OCI-LY1 (cell line): ENCODE data around the gene MLPH.

Source experiments
- H2AFZ ChIP-seq: fragments of 200-600 bp; sonication (generic), shearing (Covaris generic); 2 replicates; pipeline ENCODE4 v1.6.0; 2014; ENCODE audit warnings: antibody characterized with exemption, mild to moderate bottlenecking, low read length
- H3F3A ChIP-seq: fragments of 200-600 bp; sonication (generic), shearing (Covaris generic); 2 replicates; pipeline ENCODE4 v1.6.0; 2014; ENCODE audit warnings: mild to moderate bottlenecking, antibody characterized with exemption, low read length, moderate library complexity; ENCODE audit not compliant: insufficient read depth
- H3K27ac ChIP-seq: fragments of 200-600 bp; sonication (generic); 2 replicates; pipeline ENCODE4 v1.5.1; 2014; ENCODE audit warnings: low read length, mixed run types, mild to moderate bottlenecking, low read depth; ENCODE audit not compliant: poor library complexity, severe bottlenecking
- H3K27me3 ChIP-seq: fragments of 200-600 bp; sonication (generic); 2 replicates; pipeline ENCODE4 v1.6.0; 2014; ENCODE audit warnings: antibody characterized with exemption, mild to moderate bottlenecking, low read length, moderate library complexity; ENCODE audit not compliant: insufficient read depth
- H3K36me3 ChIP-seq: fragments of 200-600 bp; sonication (generic); 2 replicates; pipeline ENCODE4 v1.6.1; 2014; ENCODE audit warnings: mild to moderate bottlenecking, antibody characterized with exemption, low read length, moderate library complexity, mixed read lengths; ENCODE audit not compliant: insufficient read depth
- H3K4me1 ChIP-seq: fragments of 200-600 bp; sonication (generic); 2 replicates; pipeline ENCODE4 v1.5.1; 2014; ENCODE audit warnings: mild to moderate bottlenecking, low read length, moderate library complexity; ENCODE audit not compliant: insufficient read depth, severe bottlenecking
- H3K4me2 ChIP-seq: fragments of 200-600 bp; sonication (generic), shearing (Covaris generic); 2 replicates; pipeline ENCODE4 v1.6.1; 2014; ENCODE audit warnings: low read length
- H3K4me3 ChIP-seq: fragments of 200-600 bp; sonication (generic); 2 replicates; pipeline ENCODE4 v1.5.1; 2014; ENCODE audit warnings: low read length, low read depth, mild to moderate bottlenecking, mixed read lengths; ENCODE audit not compliant: poor library complexity, severe bottlenecking
- H3K79me2 ChIP-seq: fragments of 200-600 bp; shearing (Covaris generic); 2 replicates; pipeline ENCODE4 v1.6.1; 2016; ENCODE audit warnings: mixed run types, low read length, mixed read lengths; ENCODE audit not compliant: insufficient read depth
- H3K9ac ChIP-seq: fragments of 200-600 bp; sonication (generic), shearing (Covaris generic); 2 replicates; pipeline ENCODE4 v1.6.1; 2014; ENCODE audit warnings: mild to moderate bottlenecking, low read length, mixed read lengths
- H3K9me2 ChIP-seq: fragments of 200-600 bp; sonication (generic), shearing (Covaris generic); 2 replicates; pipeline ENCODE4 v1.6.1; 2014; ENCODE audit warnings: low read depth, mild to moderate bottlenecking, low read length, mixed read lengths
- H3K9me3 ChIP-seq: fragments of 200-600 bp; shearing (Covaris generic); 2 replicates; pipeline ENCODE4 v1.6.1; 2014; ENCODE audit warnings: low read length, mixed read lengths
- H4K20me1 ChIP-seq: fragments of 200-600 bp; sonication (generic), shearing (Covaris generic); 2 replicates; pipeline ENCODE4 v1.6.0; 2016; ENCODE audit warnings: mild to moderate bottlenecking, low read length; ENCODE audit not compliant: insufficient read depth
- CTCF ChIP-seq: fragments of 200-600 bp; sonication (generic), shearing (Covaris generic); IDR thresholded peaks from 2 replicates; pipeline ENCODE4 v1.5.1; 2017; ENCODE audit warnings: mild to moderate bottlenecking, antibody characterized with exemption, low read length, moderate library complexity, mixed read lengths
- EZH2 ChIP-seq: fragments of 200-600 bp; sonication (generic), shearing (Covaris generic); IDR thresholded peaks from 2 replicates; pipeline ENCODE4 v1.8.0; 2017; ENCODE audit warnings: borderline replicate concordance, mixed run types, mild to moderate bottlenecking, antibody characterized with exemption, low read length, moderate library complexity, mixed read lengths

Gene MLPH

GRCh38 chr2:237497838-237498186, 10.8 kb downstream of the MLPH start:
- no peak overlapping the region for H3K4me3 ChIP-seq
- TF ChIP-seq EZH2 (no peak), CTCF (no peak)
- no peaks in the 10 kb centered on the region for H3K9me3 ChIP-seq
- no peaks in the 10 kb centered on the region for H3K36me3 ChIP-seq
- H3K27me3 ChIP-seq, result no peaks in the 10 kb centered on the region; the same call in 1 of the 2 replicates
- H4K20me1 ChIP-seq, result no peaks in the 10 kb centered on the region
- H3F3A ChIP-seq, result no peaks in the 10 kb centered on the region
- H3K79me2 ChIP-seq, result no peaks in the 10 kb centered on the region
- no peak overlapping the region for H2AFZ ChIP-seq
- no peak overlapping the region for H3K27ac ChIP-seq
- no peak overlapping the region for H3K9ac ChIP-seq
- no peaks in the 10 kb centered on the region for H3K9me2 ChIP-seq
- no peak overlapping the region for H3K4me2 ChIP-seq
- H3K4me1 ChIP-seq, result no peaks in the 10 kb centered on the region

GRCh38 chr2:237498341-237498740, 11.3 kb downstream of the MLPH start:
- Histone ChIP-seq H3K4me2 (no peak overlapping the region), H3K9me2 (no peaks in the 10 kb centered on the region), H3K27ac (no peak overlapping the region), H3K4me3 (no peak overlapping the region), H3K79me2 (no peaks in the 10 kb centered on the region), H3K9me3 (no peaks in the 10 kb centered on the region), H3K36me3 (no peaks in the 10 kb centered on the region), H2AFZ (no peak overlapping the region), H4K20me1 (no peaks in the 10 kb centered on the region), H3K27me3 (no peaks in the 10 kb centered on the region; the same call in 1 of the 2 replicates), H3K9ac (no peak overlapping the region), H3F3A (no peaks in the 10 kb centered on the region), H3K4me1 (no peaks in the 10 kb centered on the region)
- no peak for TF ChIP-seq CTCF
- no peak for TF ChIP-seq EZH2

- H3K4me1 ChIP-seq, result no peaks in the 10 kb centered on the region
- no peaks in the 10 kb centered on the region; the same call in 1 of the 2 replicates for H3K27me3 ChIP-seq
- H4K20me1 ChIP-seq, result no peaks in the 10 kb centered on the region
- no peaks in the 10 kb centered on the region for H3K9me3 ChIP-seq
- no peaks in the 10 kb centered on the region for H3K79me2 ChIP-seq
- H3K9me2 ChIP-seq, result no peaks in the 10 kb centered on the region
- no peak for TF ChIP-seq CTCF
- no peak for TF ChIP-seq EZH2
- no peak overlapping the region for H3K4me3 ChIP-seq
- H2AFZ ChIP-seq, result no peak overlapping the region
- no peak overlapping the region for H3K4me2 ChIP-seq
- H3F3A ChIP-seq, result no peaks in the 10 kb centered on the region
- H3K27ac ChIP-seq, result no peak overlapping the region
- H3K9ac ChIP-seq, result no peak overlapping the region
- H3K36me3 ChIP-seq, result no peaks in the 10 kb centered on the region
These were observed 13.8 kb downstream of the MLPH start for GRCh38 chr2:237500681-237501424.
